Cardiac septum (tissue), 1 donor: ENCODE measurements around the gene CEACAM3. TPM values are rescaled to one million over a fixed set of nuclear protein-coding genes. Genes with fewer than 3 reads are reported as not detected.

Source experiments
- total RNA-seq: library from RNA; stranded (reverse); fragmentation: NEBNext Ultra II Directional; extraction: Animal tissue kit (Norgen Biotek cat#: 25700); gene quantifications from one replicate; pipeline ENCODE4 v1.2.1, GENCODE V29; 2021
- donor health status: DM: no; HTN: no; CAD: no.

CEACAM3 gene
- total RNA-seq, 1 donor from 2014 or later: 0.97 TPM

Other genes with a start within 250 kb of the CEACAM3 start
- gene CEACAM21, start 220.4 kb upstream of the CEACAM3 start, total RNA-seq: 0.27 TPM
- 0.51 TPM for gene CEACAM4, start 169.5 kb upstream of the CEACAM3 start, total RNA-seq
- not detected for gene CEACAM7, start 108.3 kb upstream of the CEACAM3 start, total RNA-seq
- gene CEACAM5, start 88.0 kb upstream of the CEACAM3 start, total RNA-seq: 0.19 TPM
- 0.16 TPM for gene CEACAM6, start 41.1 kb upstream of the CEACAM3 start, total RNA-seq
- not detected for gene LYPD4, start 48.1 kb downstream of the CEACAM3 start, total RNA-seq
- not detected for gene DMRTC2, start 48.5 kb downstream of the CEACAM3 start, total RNA-seq
- 548 TPM for gene RPS19, start 63.7 kb downstream of the CEACAM3 start, total RNA-seq
- not detected for gene CD79A, start 80.7 kb downstream of the CEACAM3 start, total RNA-seq
- 37.9 TPM for gene ARHGEF1, start 86.6 kb downstream of the CEACAM3 start, total RNA-seq
- not detected for gene ERFL, start 131.9 kb downstream of the CEACAM3 start, total RNA-seq
- 92.0 TPM for gene RABAC1, start 162.7 kb downstream of the CEACAM3 start, total RNA-seq
- 242 TPM for gene ATP1A3, start 197.6 kb downstream of the CEACAM3 start, total RNA-seq